GM19468 (cell line): ENCODE results near the gene BSPH1.
"Not testable (repeated sequence)": the region's sequence is repeated elsewhere in the genome, so short reads cannot be mapped to it uniquely, and the experiment has no call there.

Source experiments
- ATAC-seq: cut with Tn5 transposase; IDR thresholded peaks from one replicate; pipeline ENCODE4 v1.9.1; 2021; ENCODE audit warnings: mild to moderate bottlenecking, moderate library complexity, moderate number of reproducible peaks; ENCODE audit not compliant: unreplicated experiment; ENCODE audit errors: extremely low read depth

Gene BSPH1

DNA sequence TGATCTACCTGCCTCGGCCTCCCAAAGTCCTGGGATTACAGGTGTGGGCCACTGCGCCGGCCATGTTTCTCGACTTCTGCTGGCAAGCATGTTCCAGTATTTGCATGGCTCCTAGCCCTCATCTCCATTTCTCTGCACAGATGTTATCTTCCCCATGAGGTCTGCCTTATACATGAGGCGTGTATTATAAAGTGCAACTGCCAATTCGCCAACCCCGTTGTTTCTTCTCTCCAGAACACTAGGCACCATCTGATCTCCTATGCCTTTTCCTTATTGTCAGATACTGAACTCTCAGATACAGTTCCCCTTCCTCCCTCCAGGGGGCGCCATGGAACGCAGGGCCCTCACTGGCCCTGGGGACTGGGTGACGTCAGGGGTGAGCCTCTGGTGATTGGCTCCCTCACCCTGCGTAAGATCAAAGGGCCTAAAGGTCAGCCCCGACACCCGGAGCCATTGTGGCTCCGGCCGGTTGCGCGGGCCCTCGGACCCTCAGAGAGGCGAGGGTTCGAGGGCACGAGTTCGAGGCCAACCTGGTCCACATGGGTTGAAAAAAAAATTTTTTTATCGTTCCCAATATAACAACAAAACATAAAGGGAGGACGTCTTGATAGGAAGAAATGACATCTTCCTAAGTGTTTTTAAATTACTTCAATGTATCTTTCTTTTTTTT, 42.0 kb downstream of the BSPH1 start:
- not testable (repeated sequence) for ATAC-seq

DNA sequence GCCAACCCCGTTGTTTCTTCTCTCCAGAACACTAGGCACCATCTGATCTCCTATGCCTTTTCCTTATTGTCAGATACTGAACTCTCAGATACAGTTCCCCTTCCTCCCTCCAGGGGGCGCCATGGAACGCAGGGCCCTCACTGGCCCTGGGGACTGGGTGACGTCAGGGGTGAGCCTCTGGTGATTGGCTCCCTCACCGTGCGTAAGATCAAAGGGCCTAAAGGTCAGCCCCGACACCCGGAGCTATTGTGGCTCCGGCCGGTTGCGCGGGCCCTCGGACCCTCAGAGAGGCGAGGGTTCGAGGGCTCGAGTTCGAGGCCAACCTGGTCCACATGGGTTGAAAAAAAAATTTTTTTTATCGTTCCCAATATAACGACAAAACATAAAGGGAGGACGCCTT, 63.4 kb downstream of the BSPH1 start:
- not testable (repeated sequence) for ATAC-seq

DNA sequence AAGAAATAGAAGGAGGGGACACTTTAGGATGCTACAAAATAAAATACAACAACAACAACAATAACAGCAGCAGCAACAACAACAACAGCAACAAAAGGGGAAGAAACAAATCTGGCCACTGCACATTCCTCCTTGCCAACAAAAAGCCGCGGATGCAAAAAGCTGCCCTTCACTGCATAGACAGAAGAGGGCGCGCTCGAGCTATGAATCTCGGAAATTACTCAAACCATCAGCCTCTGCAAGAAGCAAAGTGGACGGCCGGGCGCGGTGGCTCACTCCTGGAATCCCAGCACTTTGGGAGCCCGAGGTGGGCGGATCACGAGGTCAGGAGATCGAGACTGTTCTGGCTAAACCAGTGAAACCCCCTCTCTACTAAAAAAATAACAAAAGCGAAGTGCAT, 71.9 kb downstream of the BSPH1 start:
- not testable (repeated sequence) for ATAC-seq
